Fibroblast of skin of right biceps (primary cell): ENCODE data around the gene TMEM212.
A peak's percentile ranks its signal among the peaks of the same experiment; 100 is the strongest.
"Not testable (repeated sequence)": the region's sequence is repeated elsewhere in the genome, so short reads cannot be mapped to it uniquely, and the experiment has no call there.

Source experiments
- DNase-seq: peaks from one replicate; pipeline ENCODE4 v3.0.0-alpha.2; 2013

TMEM212 gene

GRCh38 chr3:171813278-171813896 is 29.8 kb upstream of the TMEM212 start:
- DNase-seq: no peak

DNA sequence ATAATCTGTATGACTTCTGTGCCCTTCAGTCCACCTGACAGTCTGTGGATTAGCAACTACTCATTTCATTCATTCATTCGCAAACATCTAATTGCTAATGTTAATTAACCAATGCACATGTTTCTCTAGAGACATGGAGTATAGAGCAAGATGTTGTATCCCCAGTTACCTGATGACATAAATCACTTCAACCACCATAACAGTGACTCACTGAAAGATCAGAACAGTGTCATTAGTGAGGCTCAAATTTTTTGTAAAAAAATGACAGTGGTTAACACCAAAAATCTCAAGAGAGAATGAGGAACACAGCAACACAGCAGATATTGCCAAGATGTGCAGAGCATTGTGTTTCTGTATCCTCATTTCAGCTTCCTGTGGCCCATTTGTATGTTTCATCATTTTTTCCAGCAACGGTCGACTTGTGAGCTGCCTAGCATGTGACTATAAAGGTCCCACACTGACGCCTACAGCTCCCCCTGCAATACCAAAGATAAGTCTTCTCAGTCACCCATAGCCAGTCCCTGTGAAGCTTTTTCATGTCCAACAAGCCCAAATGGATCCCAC is 29.2 kb upstream of the TMEM212 start:
- peak; percentile 82 for DNase-seq

GRCh38 chr3:171814662-171815061 is 28.5 kb upstream of the TMEM212 start:
- not testable (repeated sequence) for DNase-seq

GRCh38 chr3:171815973-171816595 is 27.1 kb upstream of the TMEM212 start:
- peak; percentile 31 for DNase-seq

DNA sequence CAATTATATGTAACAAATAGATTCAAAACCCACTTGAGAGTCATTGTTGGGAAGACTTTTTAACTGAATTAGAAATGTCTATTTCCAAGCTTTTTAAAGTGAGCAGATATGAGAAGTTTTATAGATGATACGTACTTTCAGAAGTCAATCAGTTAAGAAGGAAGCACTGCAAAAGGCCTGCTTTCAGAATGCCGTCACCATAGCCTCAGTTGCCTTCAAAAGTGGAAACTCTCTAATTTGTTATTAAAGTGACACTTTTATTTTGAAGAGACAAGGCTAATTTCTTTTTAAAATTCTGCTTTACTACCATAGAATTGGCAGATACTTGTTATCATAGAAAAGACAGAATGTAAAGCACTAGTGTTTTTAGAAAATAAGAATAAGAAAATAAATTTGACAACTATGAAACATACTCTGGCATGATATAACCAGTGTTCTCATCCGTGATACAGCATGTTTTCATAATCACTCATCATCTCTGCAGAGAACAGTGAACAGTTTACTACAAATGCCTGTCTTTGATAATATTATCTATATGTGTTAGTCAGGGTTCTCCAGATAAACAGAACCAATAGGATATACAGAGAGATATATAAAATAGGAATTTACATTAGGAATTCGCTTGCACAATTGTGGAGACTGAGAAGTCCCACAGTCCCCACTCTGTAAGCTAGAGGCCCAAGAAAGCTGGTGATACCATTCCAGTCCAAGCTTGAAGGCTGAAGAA is 25.9 kb upstream of the TMEM212 start:
- peak; percentile 33 for DNase-seq

DNA sequence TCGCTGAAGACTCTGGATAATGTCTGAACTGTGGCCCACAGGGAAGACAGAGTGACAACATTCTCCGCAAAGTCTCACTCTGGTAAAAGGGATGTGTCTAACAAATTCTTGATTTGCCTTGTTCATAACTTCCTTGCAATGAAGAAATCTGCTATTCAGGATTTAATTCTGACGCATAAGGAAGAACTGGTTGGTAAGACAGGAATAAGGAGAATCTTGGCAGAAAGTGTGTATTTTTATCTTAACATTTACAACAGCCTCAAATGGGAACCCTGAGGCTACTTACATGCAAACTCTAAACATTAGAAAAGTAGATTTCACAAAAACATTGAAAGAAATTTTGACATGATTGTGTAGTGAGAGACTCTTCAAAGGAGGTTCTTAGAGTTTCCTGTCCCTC is 22.1 kb upstream of the TMEM212 start:
- no peak for DNase-seq

DNA sequence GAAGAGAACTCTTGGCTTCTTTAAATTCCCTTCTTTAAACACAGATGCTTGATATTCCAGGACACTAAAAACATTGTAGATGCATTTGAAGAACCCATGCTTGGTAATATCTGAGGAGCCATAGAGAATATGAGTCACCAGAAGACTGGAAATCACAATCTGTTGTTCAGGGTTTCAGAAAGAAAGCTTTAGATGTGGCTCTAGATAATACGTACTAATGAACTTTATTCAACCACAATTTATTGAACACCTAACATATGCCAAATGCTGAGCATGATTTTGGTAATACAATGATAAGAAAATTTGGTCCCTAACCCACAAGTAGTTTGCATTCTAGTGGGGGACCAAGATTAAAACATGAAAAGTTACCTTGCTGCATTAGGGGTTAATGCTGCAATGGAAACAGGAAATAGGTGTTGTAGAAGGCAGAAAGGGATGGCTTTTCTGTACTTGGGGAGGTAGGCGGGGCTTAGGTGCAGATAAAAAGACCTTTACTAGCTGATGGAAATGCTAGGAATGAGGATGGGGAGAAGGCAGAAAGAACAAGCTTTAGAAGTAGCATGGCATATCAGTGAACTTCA is 21.3 kb upstream of the TMEM212 start:
- no peak for DNase-seq

- DNase-seq: no peak
Measured at GRCh38 chr3:171822431-171823106, 20.6 kb upstream of the TMEM212 start.

GRCh38 chr3:171824116-171824515 is 19.0 kb upstream of the TMEM212 start:
- DNase-seq: no peak

GRCh38 chr3:171824824-171825221 is 18.3 kb upstream of the TMEM212 start:
- DNase-seq: peak; percentile 36

GRCh38 chr3:171825222-171825828 is 17.8 kb upstream of the TMEM212 start:
- peak; percentile 62 for DNase-seq

- DNase-seq: no peak
Measured at GRCh38 chr3:171827385-171827784, 15.8 kb upstream of the TMEM212 start.

- DNase-seq: no peak
Measured at GRCh38 chr3:171827836-171828458, 15.2 kb upstream of the TMEM212 start.

- DNase-seq: no peak
Measured at GRCh38 chr3:171828902-171829770, 14.0 kb upstream of the TMEM212 start.

DNA sequence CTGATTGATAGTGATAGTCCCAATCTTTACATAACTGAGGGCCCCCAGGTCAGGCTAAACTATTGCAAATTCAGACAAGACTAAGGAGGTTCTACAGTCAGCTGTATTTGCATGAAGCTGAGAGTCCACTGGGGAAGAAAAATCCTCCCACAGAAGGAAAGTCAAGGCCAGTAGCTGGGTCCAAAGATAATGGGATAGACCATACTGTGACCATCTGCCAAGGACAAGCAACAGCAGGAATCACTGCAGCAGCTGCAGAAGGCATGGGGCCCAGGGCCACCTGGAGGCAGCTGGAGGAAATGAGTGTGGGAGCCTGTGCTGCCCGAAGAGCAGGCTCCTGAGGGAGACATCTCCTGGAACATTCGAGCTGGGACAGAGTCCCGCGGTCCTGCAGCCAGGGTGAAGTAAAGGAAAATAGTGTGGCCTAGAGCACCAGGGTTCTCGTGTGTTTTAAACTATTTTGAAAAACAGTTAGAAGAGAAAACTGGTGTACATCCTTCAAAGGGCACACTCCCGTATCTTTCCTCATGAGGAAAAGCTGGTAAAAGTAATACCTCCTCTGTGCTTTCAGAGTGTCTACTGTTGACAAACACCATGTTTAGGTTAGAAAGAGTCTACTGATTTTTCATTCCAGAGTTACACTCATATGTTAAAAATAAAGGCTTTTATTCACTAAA is 13.2 kb upstream of the TMEM212 start:
- peak; percentile 73 for DNase-seq

- no peak for DNase-seq
Measured at GRCh38 chr3:171830518-171830875, 12.7 kb upstream of the TMEM212 start.

- peak; percentile 75 for DNase-seq
Measured at GRCh38 chr3:171831936-171832335, 11.2 kb upstream of the TMEM212 start.

DNA sequence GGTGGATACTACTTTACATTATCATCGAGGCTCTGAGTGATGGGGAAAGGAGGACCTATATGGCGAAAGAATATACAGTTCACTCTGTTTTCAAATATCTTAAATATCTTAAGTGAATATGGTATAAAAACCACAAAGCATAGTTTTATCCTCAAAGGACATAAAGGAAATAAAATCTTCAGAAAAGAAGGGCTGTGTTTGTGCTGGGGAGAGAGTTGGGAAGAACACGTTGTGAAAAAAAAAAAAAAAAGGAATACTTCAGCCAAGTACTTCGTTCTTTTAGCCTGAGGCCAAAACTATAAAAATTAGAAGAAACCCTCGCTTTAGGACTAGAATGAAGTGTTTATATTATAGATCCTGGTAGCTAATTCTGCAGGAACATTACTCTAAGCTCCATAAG is 10.2 kb upstream of the TMEM212 start:
- DNase-seq: peak; percentile 67

DNA sequence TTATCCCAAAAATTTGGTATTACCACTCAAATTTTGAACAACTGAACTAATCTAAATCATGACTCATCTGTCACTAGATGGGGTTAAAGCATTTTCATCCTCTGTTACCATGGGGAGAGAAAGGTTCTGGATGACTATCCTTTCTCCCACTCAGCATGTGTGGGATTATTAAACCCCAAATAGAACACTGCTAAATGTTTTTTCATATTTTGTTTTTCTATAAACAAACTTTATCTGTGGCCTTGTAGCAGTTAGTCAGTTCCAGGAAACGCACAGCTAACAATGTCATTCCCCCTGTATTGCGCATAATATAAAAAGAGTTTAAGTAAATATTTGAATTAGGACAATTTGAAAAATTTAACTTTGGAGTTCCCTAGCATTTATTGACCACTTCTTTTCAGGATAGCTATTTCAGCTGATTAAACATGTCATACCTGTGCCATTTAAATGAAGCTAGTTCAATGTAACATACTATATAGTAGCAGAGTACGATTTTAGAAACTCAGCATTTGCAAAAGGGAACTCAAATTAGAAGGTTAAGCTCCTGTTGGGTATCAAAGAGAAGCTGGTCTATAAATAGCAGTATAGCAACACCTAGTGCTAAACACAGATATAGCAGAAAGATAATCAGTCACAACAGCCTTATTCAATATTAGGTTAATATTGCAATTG is 9.2 kb upstream of the TMEM212 start:
- DNase-seq: peak; percentile 53

GRCh38 chr3:171834461-171834801 is 8.7 kb upstream of the TMEM212 start:
- no peak for DNase-seq
